BJ (cell line): ENCODE data around the gene SLX4. TPM values are rescaled to one million over a fixed set of nuclear protein-coding genes. Genes with fewer than 3 reads are reported as not detected.

Experiments
- CTCF ChIA-PET: fragments of 350-600 bp; formaldehyde crosslinking; extraction: SDS; loops from one replicate; lab custom pipeline; 2021; ENCODE audit warnings: antibody characterized with exemption, inconsistent platforms; lab: Yijun Ruan, JAX
- POLR2A ChIA-PET: fragments of 300-600 bp; sonication (Branson Sonifier 250); formaldehyde crosslinking; extraction: SDS; loops from one replicate; lab custom pipeline; 2021; ENCODE audit warnings: antibody characterized with exemption; lab: Charles Lee
- DNase-seq: peaks from one replicate; pipeline ENCODE4 v3.0.0-alpha.2; 2011; ENCODE audit warnings: low read depth
- H3K27me3 ChIP-seq: 2 replicates; pipeline ENCODE4 v1.6.0; 2011; ENCODE audit warnings: low read length; ENCODE audit not compliant: control insufficient read depth, insufficient read depth
- H3K36me3 ChIP-seq: 2 replicates; pipeline ENCODE4 v1.5.1; 2011; ENCODE audit warnings: low read length; ENCODE audit not compliant: control insufficient read depth, insufficient read depth
- H3K4me3 ChIP-seq: 2 replicates; pipeline ENCODE4 v1.5.1; 2011; ENCODE audit warnings: low read depth, mild to moderate bottlenecking, control low read depth, low read length
- polyA plus RNA-seq: library from polyadenylated mRNA; depleted of rRNA; stranded (reverse); fragments of >200 nt; gene quantifications from 2 replicates; pipeline ENCODE4 v1.2.3, GENCODE V29; 2011
- TF ChIP-seq, protein P1 (sequence below): IDR thresholded peaks from 2 replicates; pipeline ENCODE4 v1.5.1; 2011; ENCODE audit warnings: low read depth, mild to moderate bottlenecking, control low read depth, inconsistent platforms, low read length, moderate library complexity; ENCODE audit not compliant: insufficient read depth

SLX4 gene
- polyA plus RNA-seq, 1 experiment = 0.92 TPM

DNA sequence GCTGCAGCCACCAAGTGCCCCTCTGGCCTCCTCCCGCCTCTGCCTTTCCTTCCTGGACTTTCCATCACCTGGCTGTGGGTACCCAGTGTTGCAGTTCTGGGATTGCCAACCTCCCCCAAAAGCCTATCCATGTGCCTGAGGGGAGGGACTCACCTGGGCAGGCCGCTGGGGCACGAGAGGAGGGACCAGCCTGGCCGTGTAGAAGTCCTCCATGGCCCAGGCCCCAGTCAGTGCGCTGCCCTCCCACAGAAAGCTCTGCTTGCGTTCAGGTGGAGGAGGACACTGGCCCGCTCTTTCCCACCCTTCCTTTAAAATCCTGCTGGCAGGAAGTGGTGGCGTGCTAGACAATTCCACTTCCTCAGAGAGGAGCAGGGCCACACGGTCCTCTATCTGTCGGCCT lies 14.2 kb downstream of the SLX4 start:
- no peak for DNase-seq
- peaks cover 2% of the 10 kb centered on the region for H3K36me3 ChIP-seq
- TF ChIP-seq, protein P1, sequence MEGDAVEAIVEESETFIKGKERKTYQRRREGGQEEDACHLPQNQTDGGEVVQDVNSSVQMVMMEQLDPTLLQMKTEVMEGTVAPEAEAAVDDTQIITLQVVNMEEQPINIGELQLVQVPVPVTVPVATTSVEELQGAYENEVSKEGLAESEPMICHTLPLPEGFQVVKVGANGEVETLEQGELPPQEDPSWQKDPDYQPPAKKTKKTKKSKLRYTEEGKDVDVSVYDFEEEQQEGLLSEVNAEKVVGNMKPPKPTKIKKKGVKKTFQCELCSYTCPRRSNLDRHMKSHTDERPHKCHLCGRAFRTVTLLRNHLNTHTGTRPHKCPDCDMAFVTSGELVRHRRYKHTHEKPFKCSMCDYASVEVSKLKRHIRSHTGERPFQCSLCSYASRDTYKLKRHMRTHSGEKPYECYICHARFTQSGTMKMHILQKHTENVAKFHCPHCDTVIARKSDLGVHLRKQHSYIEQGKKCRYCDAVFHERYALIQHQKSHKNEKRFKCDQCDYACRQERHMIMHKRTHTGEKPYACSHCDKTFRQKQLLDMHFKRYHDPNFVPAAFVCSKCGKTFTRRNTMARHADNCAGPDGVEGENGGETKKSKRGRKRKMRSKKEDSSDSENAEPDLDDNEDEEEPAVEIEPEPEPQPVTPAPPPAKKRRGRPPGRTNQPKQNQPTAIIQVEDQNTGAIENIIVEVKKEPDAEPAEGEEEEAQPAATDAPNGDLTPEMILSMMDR = no peak
- POLR2A ChIA-PET = no interaction called here
- CTCF ChIA-PET = no interaction called here
- H3K4me3 ChIP-seq = no peak overlapping the region
- no peaks in the 10 kb centered on the region for H3K27me3 ChIP-seq

DNA sequence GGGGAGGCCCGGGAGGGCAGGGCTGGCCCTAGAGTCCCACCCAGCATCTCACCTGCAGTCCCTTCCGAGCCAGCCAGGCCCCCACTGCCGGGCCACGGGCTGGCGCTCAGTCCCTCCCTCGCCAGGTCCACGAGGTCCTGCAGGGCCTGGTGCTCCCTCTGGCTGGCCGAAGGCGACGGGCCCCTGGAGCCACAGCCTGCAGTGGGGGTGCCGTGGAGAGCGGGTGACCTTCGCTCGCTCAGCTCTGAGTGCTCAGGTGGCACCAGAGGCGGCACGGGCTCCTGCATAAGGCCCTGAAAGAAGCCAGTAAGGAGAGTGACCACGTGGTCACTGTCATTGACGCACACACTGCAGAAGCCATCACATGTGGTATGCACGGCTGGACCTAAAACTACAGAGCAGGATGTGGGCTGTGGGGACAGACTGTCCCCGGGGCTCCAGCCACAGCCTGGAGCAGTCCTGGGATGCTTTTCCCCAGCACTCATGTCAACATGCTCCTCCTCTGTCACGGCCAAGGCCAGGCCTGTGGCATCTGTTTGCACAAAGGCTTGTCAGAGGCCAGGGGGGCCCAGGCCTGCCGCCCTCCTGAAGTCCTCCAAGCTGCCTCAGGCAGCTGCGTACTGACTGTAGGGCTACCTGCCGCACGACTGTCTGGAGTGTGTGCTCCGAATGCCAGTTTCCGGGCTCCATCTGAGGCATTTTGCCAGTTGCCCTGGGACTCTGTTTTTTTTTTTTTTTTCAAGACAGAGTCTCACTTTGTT lies 15.1 kb downstream of the SLX4 start:
- POLR2A ChIA-PET = no interaction called here
- Histone ChIP-seq H3K4me3 (no peak overlapping the region), H3K27me3 (no peaks in the 10 kb centered on the region), H3K36me3 (peaks cover 1% of the 10 kb centered on the region; the same call in 1 of the 2 replicates)
- no peak for DNase-seq
- TF ChIP-seq, protein P1 = no peak
- CTCF ChIA-PET = no interaction called here

DNA sequence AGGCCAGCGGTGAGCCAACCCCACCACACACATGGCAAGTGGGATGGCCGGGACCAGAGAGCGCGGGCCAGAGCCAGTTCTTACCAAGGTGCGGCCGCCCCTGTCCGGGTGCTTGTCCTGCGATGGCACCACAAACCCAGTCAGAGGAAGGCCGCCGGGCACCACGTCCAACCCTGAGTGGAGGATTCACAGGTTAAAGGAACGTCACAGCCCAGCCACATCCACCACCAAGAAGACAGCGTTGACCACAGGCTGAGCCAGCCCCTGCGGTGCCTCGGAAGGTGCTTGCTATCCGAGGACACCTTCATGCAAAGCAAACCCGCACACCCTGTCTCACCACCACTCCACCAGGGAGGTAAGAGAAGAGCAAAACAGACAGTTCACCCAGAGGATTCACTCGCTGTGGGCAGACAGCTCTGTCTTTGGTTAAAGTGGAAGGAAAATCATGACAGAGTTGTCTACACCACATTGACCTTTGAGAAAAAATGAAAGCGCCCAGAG lies 15.8 kb downstream of the SLX4 start:
- Histone ChIP-seq H3K36me3 (peaks cover 1% of the 10 kb centered on the region; the same call in 1 of the 2 replicates), H3K27me3 (no peaks in the 10 kb centered on the region), H3K4me3 (no peak overlapping the region)
- TF ChIP-seq, protein P1 = no peak
- ChIA-PET POLR2A (no interaction called here), CTCF (interaction anchor here (0.6 kb wide), 1 partner anchor 33 kb away, joined by 3 read pairs; no protein-coding TSS in a partner anchor)
- no peak for DNase-seq

DNA sequence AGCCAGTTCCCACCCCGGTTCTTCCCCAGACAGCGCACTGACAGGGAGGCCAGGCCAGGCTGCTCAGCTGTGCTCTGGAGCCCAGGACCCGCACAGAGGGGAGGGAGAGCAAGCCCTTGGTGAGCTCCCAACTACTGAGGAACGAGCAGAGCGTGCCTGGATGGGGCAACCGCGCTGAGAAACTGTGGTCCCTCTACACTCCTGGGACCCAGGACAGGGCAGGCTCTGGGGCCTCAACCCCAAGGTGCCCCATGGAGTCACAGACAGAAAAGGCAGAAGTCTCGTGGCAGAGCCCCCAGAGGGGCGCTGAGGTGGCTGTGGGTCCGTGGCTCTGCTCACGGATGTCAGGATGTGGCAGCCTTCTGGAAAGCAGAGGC lies 16.3 kb downstream of the SLX4 start:
- peaks cover 1% of the 10 kb centered on the region; the same call in 1 of the 2 replicates for H3K36me3 ChIP-seq
- no peaks in the 10 kb centered on the region for H3K27me3 ChIP-seq
- TF ChIP-seq, protein P1 = no peak
- H3K4me3 ChIP-seq = no peak overlapping the region
- ChIA-PET CTCF (interaction anchor here (0.6 kb wide), 1 partner anchor 32 kb away, joined by 3 read pairs; no protein-coding TSS in a partner anchor), POLR2A (no interaction called here)
- no peak for DNase-seq

DNA sequence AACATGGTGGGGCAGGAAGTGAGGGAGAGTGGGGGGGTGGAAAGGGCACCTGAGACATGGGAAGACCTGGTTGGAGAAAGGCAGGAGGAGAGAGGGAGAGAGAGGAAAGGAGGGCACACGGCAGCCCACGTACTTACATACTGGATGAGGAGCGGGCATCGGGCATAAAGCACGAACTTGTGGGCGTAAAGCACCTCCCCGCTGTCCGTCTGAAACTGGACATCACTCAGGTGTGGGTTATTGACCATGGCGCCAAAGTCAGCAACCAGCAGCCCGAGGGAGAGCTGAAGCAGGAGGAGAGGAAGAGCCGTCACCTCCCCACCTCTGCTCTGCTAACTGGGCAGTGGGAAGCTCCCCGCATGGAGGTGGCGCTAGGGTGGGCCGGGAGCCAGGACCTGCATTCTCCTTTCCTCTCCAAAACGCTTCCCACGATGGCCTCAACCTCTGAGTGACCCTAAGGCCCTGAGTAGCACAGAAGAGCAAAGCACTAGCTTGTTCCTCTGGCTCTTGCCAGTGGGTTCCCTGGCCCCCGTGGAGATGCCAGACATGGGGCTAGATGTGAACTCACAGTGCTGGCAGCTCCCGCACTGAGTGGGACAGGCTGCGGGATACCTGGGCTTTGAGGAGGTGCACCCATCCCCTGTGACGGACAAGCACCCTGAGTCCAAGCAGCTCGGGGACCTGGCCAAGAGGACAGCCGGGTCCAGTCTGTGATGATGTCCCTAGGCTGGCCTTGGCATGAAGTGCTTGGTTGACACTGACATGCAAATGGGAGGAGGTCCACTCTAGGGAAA lies 16.9 kb downstream of the SLX4 start:
- H3K4me3 ChIP-seq = no peak overlapping the region

More for the DNA sequence above, 16.9 kb downstream of the SLX4 start:
- peaks cover 1% of the 10 kb centered on the region; the same call in 1 of the 2 replicates for H3K36me3 ChIP-seq
- no peak for DNase-seq
- TF ChIP-seq, protein P1 = no peak
- no peaks in the 10 kb centered on the region for H3K27me3 ChIP-seq
- ChIA-PET CTCF (interaction anchor here (0.8 kb wide), 1 partner anchor 96 kb away, joined by 3 read pairs; no protein-coding TSS in a partner anchor), POLR2A (no interaction called here)
